ENCODE results near the gene HAPLN2.
"Not testable (repeated sequence)": the region's sequence is repeated elsewhere in the genome, so short reads cannot be mapped to it uniquely, and the experiment has no call there.

- not testable (repeated sequence) for TF ChIP-seq CTCF (IDR thresholded peaks at IDR 0.05; ENCODE audit: poor library complexity); EZH2phosphoT487 (IDR thresholded peaks at IDR 0.05; ENCODE audit: low read depth, severe bottlenecking, unreplicated experiment); EZH2 (IDR thresholded peaks at IDR 0.05; ENCODE audit: borderline replicate concordance)
Measured at GRCh38 chr1:156610072-156610471, 9.1 kb upstream of the HAPLN2 start.

Data from hepatocyte (in vitro differentiated cells).